GM20000 (cell line): ENCODE data around the gene HDGFL2.

Experiments used
- DNase-seq: peaks from one replicate; pipeline ENCODE4 v3.0.0; 2012; ENCODE audit warnings: low spot score
- CTCF ChIP-seq: IDR thresholded peaks from 2 replicates; pipeline ENCODE4 v1.5.1; 2012; ENCODE audit warnings: mild to moderate bottlenecking, control low read depth; ENCODE audit errors: extremely low read depth, missing control alignments

The HDGFL2 gene

GRCh38 chr19:4517451-4518057, 45.5 kb downstream of the HDGFL2 start:
- TF ChIP-seq CTCF: no peak
- no peak for DNase-seq

DNA sequence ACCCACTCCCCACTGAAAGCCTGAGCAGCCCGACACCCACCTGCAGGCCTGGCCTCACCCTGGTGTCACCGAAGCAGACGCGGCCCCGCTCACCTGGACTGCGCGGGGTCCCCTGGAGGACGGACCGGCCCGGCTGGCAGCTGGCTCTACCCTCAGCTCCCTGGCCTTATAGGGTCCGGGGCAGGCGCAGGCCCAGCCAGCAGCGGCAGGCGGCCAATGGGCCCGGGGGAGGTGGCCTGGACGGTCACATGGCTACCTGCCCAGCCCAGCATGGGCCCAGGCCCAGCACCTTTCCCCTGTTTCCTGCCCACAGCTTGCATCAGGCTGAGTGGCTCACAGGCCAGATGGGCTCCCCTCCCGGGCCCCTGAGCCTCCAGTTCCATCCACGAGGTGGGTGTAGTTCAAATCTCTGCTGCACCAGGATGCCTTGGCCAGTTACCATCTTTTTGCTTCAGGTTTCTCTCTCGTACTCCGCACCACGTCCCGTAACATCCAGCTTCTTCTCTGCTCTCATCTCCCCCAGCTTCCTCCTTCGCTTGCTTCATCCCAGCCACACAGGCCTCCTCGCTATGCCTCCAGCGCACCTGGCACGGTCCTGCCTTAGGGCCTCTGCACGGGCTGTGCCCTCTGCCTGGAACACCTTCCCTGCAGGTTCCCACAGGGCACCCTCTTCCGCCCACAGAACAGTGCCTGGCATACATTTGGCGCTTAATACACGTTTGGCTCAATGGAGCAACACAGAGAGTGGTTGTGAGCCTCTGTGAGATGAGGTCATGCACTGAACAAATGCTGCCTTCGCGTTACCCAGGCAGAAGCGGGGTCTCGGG, 46.5 kb downstream of the HDGFL2 start, which contains the start of gene PLIN4:
Gene PLIN4 (minus strand): TSS at position 142 of the 827 bp plus-strand sequence. CDS start 214 bp downstream, outside the sequence.
- DNase-seq: no peak
- no peak for TF ChIP-seq CTCF

GRCh38 chr19:4519172-4519496, 47.0 kb downstream of the HDGFL2 start:
- no peak for TF ChIP-seq CTCF
- DNase-seq: no peak

GRCh38 chr19:4519521-4520277, 47.6 kb downstream of the HDGFL2 start:
- no peak for TF ChIP-seq CTCF
- no peak for DNase-seq

GRCh38 chr19:4521170-4521887, 49.2 kb downstream of the HDGFL2 start:
- no peak for TF ChIP-seq CTCF
- no peak for DNase-seq

DNA sequence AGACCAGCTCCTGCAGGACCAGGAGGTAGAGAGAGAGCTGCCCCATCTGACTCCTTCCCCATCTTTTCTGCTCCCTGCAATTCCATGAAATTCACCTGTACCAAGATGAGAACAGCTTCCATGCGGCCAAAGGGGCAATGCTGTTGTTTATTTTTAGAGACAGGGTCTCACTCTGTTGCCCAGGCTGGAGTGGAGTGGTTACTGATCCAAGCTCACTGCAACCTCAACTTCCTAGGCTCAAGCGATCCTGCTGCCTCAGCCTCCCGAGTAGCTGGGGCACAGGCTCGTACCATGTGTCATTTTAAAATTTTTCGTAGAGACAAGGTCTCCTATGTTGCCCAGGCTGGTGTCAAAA, 49.8 kb downstream of the HDGFL2 start:
- no peak for TF ChIP-seq CTCF
- DNase-seq: no peak
